GM20431 (cell line): ENCODE measurements around the gene TANC1.
"Not testable (repeated sequence)": the region's sequence is repeated elsewhere in the genome, so short reads cannot be mapped to it uniquely, and the experiment has no call there.

Source experiments
- in situ Hi-C: fragments of 300-500 bp; cut with MseI, MboI; formaldehyde crosslinking; loops from one replicate; pipeline ENCODE4 v1.15.0; 2020; ENCODE audit warnings: low sequenced_read_pairs; ENCODE audit not compliant: unreplicated experiment

The TANC1 gene

GRCh38 chr2:159129824-159130223 lies 161.4 kb downstream of the TANC1 start:
- in situ Hi-C loops, result loop anchor here (10.0 kb wide), 1 partner anchor 225 kb away; no protein-coding TSS in a partner anchor

DNA sequence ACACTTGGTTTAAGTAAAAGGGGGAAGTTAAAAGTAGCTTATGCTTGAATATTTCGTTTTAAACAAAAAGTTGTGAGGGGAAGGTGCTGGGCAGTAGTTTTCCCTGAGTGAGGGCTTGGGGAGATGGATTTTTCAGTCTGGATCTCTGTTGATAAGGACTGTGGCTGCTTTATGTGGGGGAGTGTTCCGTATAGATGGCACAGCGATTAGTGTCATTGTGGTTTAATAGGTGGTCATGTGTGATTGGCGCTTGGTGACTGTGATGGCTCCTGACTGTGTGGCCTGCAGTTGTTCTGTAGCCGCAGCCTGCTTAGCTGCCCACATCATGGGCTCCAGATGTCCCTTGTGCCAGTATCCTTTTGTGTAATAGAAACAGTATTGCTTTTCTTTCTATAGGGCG lies 161.9 kb downstream of the TANC1 start:
- in situ Hi-C loops, result no loop called here

DNA sequence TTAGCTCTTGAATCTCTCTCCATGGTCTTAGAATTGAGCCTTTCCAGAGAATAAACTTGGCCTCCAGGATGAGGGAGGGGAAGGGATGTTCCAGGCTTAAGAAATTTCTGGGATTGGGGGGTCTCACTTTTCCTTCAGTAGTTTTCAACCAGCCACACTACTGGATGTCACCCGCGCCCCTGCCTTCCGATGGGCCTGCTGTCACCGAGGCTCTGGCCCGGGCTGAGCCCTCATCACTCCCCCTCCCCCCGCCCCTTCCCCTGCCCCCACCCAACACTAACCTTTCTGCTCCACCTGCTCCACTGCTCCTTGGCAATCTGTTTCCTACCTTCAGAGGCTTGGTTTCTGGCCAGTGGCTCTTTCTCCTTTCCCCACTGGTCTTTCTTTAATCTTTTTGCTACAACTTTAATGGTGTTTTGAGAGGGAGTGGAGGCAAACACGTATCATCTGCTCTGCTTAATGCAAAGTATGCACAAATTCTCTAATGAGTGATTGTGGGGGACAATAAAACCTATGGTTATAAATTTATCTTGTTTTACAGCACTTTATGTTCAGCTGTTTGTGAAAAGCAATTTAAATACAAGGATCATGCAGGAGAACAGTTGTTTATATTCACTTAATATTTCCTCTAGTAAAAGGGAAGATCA lies 162.9 kb downstream of the TANC1 start:
- in situ Hi-C loops, result no loop called here

GRCh38 chr2:159131914-159132281 lies 163.5 kb downstream of the TANC1 start:
- in situ Hi-C loops, result no loop called here

- in situ Hi-C loops, result no loop called here
Observed at GRCh38 chr2:159133797-159134196, 165.4 kb downstream of the TANC1 start.

GRCh38 chr2:159134979-159135378 lies 166.5 kb downstream of the TANC1 start:
- in situ Hi-C loops, result no loop called here

GRCh38 chr2:159136391-159136790 lies 168.0 kb downstream of the TANC1 start:
- in situ Hi-C loops, result no loop called here

DNA sequence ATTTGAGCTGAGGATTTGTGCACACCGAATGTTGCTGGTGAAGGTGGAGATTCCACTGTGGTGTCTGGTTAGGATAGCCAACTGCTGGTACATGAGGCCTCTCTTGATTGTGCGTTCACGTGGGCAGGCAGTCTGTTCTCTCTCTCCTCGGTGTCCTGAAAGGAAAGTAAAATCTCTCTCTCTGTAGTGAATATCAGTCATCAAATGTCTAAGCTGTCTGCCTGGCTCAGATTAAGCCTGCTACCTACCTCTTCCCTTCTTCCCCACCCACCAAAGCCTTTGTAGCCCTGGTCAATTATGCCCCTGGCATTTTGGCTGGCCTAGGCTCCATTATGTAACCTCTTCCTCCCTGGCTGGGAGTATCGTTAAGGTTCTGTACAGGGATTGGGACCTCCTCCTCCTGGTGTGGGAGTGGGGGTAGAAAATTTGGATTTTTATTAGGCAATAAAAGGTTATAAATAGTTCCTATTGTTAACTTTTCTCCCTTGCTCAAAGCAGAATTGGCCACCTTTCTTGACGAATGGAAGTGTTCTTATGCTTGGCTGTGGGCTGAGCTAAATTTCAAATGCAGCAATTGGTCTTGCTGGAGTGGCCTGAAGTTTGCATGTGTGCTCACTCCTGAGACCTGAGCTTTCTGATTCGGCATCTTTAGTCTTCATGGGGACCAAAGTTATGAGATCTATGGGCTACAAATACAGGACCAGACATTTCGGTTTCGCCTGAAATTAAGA lies 169.2 kb downstream of the TANC1 start:
- in situ Hi-C loops, result no loop called here

DNA sequence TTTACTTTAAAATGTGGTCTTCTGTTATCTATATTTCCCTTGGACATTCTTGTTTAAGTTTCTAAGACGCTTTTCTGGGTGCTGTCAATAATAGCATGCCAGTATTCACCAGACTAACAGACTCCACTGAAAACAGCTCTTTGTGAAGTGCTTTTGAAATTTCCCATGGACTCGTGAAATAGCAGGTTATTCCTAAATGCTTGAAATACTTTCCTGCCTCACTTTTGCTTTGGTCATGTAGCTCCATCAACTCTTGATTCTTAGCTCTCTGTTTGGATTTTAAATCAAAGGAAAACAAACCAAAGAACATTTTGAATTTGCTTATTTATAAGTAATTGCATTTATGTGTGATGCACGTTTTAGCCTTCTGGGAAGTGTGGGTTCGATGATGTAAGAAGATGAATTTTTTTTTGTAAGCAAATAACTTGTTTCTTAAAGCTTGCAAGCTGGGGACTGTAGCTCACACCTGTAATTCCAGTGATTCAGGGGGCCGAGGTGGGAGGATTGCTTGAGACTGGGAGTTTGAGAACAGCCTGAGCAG lies 170.3 kb downstream of the TANC1 start:
- in situ Hi-C loops, result no loop called here

DNA sequence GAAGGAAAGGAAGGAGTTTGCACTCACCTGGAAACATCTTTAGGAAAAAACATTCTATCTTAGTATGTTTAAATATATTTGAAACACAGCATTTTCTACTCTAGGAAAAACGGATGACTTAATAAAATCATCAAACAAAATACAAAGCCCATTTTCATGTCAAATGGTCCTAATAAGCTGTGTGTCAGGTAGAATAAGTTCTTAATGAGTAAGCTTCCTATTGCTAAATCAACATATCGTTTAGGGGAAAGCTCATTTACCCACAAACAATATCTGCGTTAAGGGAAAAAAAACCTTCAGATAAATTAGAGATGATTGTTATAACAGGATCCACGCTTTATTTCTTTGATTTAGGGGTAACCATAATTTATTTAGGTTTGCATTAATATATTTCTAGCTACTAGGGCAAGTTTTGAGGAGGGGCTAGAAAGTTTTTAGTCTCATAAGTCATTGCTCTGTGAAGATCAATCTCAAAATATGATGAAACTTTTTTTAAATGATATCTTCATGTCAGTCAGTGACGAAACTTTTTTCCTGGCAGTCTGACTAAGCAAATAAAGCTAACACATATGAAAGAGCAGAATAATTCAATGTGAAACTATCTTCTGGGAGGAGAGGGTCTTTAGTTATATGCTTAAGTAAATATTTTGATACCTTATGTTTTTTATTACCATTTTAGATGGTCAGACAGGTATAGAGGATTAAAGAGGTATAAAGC lies 170.9 kb downstream of the TANC1 start:
- in situ Hi-C loops, result no loop called here

DNA sequence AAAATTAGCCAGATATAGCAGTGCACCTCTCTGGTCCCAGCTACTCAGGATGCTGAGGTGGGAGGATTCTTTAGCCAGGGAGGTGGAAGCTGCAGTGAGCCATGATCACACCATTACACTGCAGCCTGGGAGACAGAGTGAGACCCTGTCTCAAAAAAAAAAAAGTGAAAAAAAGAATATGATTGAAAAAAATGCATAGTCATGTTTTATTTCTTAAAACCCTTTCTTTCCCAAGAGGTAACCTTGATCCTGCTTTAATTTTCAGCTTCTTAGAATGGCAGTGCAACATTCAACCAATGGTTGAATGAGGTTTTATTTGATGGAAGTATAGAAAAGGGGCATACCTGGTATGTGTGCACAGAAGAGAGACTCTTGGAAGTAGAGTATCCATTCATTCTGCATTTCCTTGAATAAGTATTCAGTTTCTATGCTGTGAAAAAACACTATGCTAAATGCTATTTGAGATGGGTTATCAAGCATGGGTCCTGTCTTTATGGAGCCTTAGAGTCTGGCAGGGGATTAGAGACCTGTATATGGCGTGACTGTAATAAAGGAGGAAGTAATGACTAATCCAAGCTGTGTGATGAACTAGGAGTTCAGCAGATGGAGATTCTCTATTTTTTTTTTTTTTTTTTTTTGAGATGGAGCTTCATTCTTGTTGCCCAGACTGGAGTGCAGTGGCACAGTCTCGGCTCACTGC lies 171.8 kb downstream of the TANC1 start:
- in situ Hi-C loops, result no loop called here

DNA sequence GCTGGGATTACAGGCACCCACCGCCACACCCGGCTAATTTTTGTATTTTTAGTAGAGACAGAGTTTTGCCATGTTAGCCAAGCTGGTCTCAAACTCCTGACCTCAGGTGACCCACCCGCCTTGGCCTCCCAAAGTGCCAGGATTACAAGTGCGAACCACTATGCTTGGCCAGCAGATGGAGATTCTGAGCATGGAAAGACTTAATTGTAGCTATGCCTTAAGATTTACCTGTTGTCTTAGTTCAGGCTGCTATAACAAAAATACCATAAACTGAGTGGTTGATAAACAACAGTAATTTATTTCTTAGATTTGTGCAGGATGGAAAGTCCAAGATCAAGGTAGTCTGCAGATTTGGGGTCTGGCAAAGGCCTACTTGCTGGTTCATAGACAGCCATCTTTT lies 172.4 kb downstream of the TANC1 start:
- in situ Hi-C loops, result not testable (repeated sequence)

GRCh38 chr2:159144776-159145614 lies 176.6 kb downstream of the TANC1 start:
- in situ Hi-C loops, result no loop called here

DNA sequence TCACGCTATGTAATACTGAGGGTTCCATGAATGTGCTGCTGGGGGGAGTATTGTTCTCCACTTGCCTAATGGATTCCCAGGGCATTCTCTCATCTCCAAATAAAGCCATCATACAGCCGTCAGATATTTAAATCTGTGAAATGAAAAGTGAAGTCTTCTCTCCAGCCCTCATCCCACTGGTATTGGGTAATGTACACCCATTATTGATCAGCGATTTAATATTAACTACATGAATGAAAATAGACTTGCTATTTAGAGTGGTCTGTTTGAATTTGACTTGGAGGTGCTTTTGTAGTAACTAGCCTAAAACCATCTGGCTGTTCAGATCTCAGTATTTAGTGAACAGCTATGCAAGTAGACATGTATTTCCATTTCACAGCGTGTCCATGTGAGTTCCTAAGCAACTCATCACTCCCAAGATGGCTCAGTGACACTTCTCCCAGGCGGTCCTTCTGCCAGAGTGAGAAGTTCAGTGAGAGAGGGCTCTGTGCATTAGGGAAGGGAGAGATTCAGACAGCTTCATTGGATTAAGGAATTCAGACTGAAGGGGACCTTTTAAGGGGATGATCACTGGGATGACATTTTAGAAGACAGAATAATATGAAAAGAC lies 177.4 kb downstream of the TANC1 start:
- in situ Hi-C loops, result no loop called here

GRCh38 chr2:159146996-159147666 lies 178.7 kb downstream of the TANC1 start:
- in situ Hi-C loops, result no loop called here

DNA sequence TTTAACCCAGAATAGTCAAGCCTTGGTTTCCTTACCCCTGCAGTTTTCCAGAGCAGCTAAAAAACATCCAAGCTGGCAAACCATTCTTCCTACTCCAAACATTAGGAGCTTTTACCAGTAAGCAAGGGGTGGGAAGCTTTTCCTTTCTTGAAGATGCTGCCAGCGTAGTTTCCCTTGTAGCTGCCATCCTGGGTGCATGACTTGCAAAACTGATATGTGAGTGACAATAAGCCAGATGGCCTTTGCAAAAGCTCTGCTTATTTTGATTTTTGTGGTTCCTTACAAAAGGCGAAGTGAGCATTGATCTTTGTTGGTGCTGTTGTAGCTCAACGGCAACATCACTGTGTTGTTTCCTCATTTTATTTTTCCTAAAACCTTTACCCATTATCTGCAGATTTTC lies 179.2 kb downstream of the TANC1 start:
- in situ Hi-C loops, result no loop called here

DNA sequence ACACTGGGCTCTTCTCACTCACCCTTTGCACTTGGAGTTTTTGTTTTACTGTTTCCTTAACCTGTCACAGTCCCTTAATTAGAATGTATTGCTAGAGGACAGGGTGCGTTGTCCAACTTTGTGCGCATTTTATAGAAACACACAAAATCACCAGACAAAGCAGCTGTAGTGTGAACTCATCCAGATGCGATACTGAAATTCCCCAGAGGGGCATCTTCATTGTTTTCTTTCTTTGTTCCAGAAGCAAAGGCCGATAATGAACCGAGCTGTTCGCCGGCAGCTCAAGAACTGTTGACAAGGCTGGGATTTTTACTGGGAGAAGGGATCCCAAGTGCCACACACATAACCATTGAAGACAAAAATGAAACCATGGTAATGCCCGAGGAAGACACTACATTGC lies 180.5 kb downstream of the TANC1 start:
- in situ Hi-C loops, result no loop called here

- in situ Hi-C loops, result no loop called here
Observed at GRCh38 chr2:159149747-159150146, 181.3 kb downstream of the TANC1 start.
